Islet precursor cell (in vitro differentiated cells): ENCODE measurements around the gene KRT4.
"Not testable (repeated sequence)": the region's sequence is repeated elsewhere in the genome, so short reads cannot be mapped to it uniquely, and the experiment has no call there.

Experiments used
- DNase-seq: peaks from one replicate; pipeline ENCODE4 v3.0.0-alpha.2; 2018

Gene KRT4

DNA sequence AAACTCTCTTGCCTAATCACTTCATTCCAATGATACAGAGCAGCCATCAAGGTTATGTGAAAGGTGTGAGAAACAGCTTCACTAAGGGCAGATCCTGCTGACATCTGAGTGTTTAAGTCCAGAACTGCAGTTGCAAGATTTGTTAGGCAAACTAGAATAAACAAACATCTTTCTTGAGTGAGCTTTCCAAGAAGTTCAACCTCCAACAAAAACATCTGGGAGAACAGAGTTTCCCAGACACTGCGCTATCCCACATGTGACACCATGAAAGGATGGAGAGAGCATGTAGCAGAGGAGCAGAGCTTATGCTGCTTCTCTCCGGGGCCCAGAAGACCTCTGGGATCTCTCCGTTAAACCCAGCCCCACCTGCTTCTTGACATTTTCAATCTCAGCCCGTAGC lies 42.4 kb downstream of the KRT4 start:
- DNase-seq = no peak

DNA sequence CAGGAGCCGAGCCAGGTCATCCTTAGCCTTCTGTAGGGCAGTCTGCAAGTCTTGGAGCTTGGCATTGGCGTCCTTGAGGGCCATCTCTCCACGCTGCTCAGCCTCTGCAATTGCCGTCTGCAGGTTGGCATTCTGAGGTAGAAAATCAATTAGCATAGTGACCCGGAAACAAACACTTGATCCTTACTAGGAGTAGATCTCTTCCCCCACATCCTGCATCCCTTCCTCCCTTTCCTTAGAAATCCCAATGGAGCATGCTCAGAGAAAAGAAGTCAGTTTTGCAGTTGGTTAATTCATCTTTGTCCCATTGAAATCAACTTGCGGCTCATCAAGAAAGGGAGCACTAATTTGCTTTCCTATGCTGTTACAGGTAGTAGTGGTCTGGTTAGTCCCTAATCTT lies 42.8 kb downstream of the KRT4 start:
- DNase-seq = no peak

GRCh38 chr12:52769946-52770345 lies 44.0 kb downstream of the KRT4 start:
- DNase-seq = no peak

DNA sequence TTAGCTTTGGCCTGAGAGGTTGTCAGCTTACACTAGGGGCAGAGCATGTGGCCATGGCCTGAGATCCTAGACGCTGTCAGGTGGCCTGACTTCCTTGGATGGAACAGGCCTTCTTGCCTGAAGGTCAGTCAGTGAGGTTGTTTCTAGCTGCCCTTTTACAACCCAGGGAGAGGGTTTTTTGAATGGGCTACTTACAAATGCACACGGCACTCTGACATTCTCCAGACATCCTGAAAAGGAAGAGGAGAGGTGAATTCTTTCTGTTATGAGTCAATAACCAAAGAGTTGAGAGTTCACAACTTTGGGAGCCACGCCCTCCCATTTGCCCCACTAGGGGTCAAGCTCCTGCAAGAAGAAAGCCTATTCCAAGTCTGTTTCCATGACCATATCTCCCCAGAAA lies 44.6 kb downstream of the KRT4 start:
- DNase-seq = peak; percentile 73

DNA sequence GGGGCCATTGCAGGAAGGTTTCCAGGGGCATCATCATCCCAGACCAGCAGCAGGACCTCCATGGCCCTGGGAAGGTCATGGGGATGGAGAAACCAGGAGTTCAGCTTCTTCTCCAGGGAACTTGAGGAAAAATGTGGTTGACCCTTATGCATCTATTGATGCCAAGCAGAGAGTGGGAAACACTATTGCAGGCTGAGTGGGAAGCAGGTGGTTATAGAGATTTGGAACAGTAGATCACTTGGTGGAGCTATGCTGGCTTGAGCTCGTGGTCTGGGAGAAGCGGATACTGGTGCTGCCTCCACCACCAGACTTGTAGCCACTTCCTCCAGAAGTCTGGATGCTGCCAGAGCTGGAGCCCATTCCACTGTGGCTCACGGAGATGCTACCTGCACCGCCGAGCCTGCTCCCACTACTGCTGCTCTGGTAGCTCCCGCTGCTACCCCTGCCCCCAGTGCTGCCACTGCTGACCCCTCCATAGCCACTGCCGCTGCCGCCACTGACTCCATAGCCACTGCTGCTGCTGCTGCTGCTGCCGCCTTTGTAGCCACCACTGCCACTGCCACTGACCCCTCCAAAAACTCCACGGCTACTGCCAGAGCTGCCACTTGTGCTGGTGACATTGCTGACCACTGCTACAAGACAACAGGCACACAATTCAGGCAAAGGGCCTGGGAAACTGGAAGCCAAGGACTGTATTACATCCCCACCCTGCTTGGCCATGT lies 45.3 kb downstream of the KRT4 start:
- no peak for DNase-seq

- no peak for DNase-seq
Measured at GRCh38 chr12:52767427-52767826, 46.5 kb downstream of the KRT4 start.

DNA sequence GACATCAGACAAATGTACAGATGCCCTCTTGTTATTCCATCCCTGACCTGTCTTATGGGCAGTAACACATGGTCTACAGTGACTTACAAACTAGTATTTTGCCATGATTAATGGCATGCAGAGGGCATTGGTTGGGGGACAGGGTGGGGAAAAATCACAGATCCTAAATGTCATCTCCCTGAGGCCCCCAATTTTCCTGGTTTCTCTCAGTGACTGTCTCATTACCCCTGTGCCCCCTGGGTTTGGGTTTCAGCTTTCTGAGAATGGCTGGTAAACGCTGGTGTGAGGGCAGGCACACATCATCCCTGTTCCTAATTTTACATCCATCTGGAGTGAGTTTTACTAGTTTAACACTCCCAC lies 46.9 kb downstream of the KRT4 start:
- DNase-seq = no peak

- DNase-seq = no peak
Measured at GRCh38 chr12:52766351-52767019, 47.4 kb downstream of the KRT4 start.

- no peak for DNase-seq
Measured at GRCh38 chr12:52765702-52766101, 48.2 kb downstream of the KRT4 start.

DNA sequence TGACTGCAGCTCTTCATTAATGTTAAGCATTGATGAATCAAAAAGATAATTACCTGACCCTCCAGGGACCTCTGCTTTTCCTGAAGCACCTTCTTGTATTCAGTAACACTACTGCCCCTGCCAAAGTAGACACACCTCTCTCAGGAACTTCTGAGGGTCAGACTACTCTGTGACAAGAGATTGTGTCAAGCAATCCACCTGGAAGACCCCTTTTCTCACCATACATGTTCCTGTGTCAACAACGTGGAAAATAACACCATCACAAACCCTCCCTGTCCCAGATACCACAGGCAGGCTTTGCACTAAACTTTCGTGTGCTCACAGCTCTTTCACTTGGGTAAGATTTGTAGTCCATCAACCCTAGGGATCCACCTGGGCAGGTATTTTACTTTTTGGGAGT lies 49.9 kb downstream of the KRT4 start:
- DNase-seq = no peak

GRCh38 chr12:52763036-52763659 lies 50.8 kb downstream of the KRT4 start:
- no peak for DNase-seq

- DNase-seq = no peak
Measured at GRCh38 chr12:52761802-52762201, 52.1 kb downstream of the KRT4 start.

DNA sequence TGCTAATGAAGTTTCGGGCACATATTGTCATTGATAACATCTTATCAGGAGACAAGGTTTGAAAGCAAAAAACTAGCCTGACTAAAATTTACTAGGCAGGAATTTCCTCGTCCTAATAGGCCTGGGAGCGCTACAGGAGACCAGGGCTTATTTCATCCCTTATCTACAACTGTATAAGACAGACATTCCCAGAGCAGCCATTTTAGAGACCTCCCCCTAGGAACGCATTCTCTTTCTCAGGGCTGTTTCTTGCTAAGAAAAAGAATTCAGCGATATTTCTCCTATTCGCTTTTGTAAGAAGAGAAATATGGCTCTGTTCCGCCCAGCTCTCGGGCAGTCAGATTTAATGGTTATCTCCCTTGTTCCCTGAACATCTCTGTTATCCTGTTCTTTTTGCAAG lies 52.7 kb downstream of the KRT4 start:
- DNase-seq = not testable (repeated sequence)

DNA sequence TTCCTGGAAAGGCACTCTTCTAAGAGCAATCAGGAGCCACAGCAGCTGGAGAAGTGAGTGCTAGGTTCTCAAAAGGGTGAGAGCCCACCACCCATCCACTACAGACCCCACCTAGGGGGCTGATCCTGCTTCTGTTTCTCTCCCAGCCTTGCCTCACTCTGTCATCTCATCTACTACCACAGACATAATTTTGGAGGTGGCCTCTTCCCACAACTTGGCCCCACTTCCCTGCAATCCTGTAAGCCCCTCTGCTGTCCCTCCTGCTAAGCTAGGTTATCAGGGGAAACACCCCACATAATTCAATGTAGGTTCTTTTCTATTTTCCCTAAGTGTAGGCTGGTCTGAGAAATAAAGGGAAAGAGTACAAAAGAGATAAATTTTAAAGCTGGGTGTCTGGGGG lies 53.3 kb downstream of the KRT4 start:
- DNase-seq = no peak

DNA sequence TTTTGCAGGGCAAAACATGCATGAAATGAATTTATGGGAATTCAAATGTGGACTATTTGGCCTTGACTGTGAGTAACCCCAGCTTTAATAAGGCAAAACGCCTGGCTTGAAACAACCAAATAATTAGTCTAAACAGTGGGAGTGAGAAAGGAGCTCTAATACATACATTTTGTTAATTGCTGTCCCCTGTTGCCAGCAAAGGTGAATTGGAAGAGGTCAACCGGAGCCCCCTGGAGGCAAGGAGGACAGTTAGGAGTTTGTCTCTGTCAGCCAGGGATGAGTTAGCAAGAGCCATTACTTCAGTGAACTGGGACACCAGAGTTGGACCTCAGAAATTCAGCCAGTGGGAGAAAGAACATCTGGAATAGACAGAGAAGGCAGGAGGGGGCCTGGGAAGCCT lies 54.2 kb downstream of the KRT4 start:
- DNase-seq = no peak

DNA sequence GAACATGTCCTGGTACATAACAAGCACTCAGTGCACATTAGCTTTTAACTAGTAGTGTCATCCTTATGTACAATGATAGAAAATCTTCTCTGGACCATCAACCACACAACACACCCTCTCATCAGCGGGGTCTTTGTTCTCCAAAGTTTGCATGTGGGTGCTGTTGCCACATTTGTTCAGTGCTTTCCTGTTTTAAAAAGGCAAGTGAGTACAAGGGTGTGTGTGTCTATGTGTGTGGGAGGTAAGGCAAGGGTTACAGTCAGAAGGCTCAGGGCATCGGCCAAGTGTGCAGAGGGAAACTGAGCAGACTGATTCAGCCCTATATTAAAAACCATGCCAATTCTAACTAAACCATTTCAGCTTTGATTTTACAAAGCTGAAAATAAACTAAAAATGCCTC lies 54.7 kb downstream of the KRT4 start:
- no peak for DNase-seq

DNA sequence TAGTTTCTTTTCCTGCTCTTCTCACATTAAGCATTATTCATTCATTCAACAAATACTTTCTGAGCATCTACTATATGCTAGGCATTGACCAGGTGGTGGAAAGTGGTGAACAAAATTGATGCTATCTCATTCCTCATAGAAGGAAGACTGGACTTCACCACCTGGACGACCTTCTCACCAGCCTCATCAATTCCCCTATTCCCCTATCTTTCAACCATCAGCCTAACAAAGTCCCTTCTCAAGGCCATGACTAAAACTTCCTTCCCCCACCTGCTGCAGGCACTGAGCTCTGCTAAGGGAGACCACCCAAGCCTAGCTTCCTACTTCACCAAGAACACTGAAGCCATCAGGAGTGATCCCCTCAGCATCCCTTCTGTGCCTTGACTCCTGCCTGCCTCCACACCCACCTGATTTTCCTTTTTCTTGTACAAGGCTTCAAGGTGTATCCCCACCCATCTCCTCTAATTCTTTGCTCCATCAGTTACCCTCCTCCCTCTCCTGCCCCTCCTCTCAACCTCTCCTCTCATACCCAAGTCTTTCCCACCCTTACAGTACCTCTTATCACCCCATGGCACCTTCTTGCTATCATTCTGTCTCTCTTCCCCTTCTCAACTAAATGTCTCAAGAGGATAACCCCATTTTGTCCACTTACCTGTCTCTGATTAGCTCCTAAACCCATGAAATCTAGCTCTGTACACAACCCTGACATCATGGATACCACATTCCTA lies 56.3 kb downstream of the KRT4 start:
- DNase-seq = no peak
